DND-41 (cell line): Measurements from ENCODE around the gene FHIT.

ENCODE experiments used
- ATAC-seq: fragments of 200-7000 bp; cut with Tn5 transposase; 3 replicates; pipeline ENCODE4 v1.9.1; 2021; ENCODE audit warnings: low read depth; ENCODE audit not compliant: insufficient read depth
- DNase-seq: peaks from one replicate; pipeline ENCODE4 v3.0.0-alpha.2; 2020
- H2AFZ ChIP-seq: 2 replicates; pipeline ENCODE4 v1.6.0; 2012; ENCODE audit warnings: low read depth, low read length
- H3K27ac ChIP-seq: 2 replicates; pipeline ENCODE4 v1.5.1; 2012; ENCODE audit warnings: low read length, inconsistent platforms
- H3K27me3 ChIP-seq: fragments of 200-600 bp; sonication (generic); 2 replicates; pipeline ENCODE4 v1.6.0; 2012; ENCODE audit warnings: low read length, mild to moderate bottlenecking, inconsistent platforms; ENCODE audit not compliant: insufficient read depth, poor library complexity
- H3K36me3 ChIP-seq: 2 replicates; pipeline ENCODE4 v1.5.1; 2012; ENCODE audit warnings: low read length, inconsistent platforms; ENCODE audit not compliant: insufficient read depth
- H3K4me1 ChIP-seq: 2 replicates; pipeline ENCODE4 v1.5.1; 2012; ENCODE audit warnings: mild to moderate bottlenecking, low read length; ENCODE audit not compliant: insufficient read depth
- H3K4me2 ChIP-seq: 2 replicates; pipeline ENCODE4 v1.6.0; 2012; ENCODE audit warnings: mild to moderate bottlenecking, moderate library complexity, low read length, inconsistent platforms; ENCODE audit not compliant: insufficient read depth
- H3K4me3 ChIP-seq, 2 experiments: fragments of 200-600 bp in 1 of 2; shearing (Covaris generic) in 1 of 2; 2 replicates each; pipeline ENCODE4 v1.5.1; 2012 to 2016; ENCODE audit warnings: inconsistent platforms in 2 of 2, low read length in 2 of 2, mild to moderate bottlenecking in 2 of 2, low read depth in 1 of 2, moderate library complexity in 1 of 2
- H3K79me2 ChIP-seq: 2 replicates; pipeline ENCODE4 v1.6.0; 2012; ENCODE audit warnings: low read length, inconsistent platforms; ENCODE audit not compliant: insufficient read depth
- H3K9ac ChIP-seq: 2 replicates; pipeline ENCODE4 v1.6.0; 2012; ENCODE audit warnings: low read depth, mild to moderate bottlenecking, inconsistent platforms, low read length, moderate library complexity
- H3K9me3 ChIP-seq: 2 replicates; pipeline ENCODE4 v1.5.1; 2012; ENCODE audit warnings: low read length, moderate library complexity, mild to moderate bottlenecking, inconsistent platforms; ENCODE audit not compliant: insufficient read depth, severe bottlenecking
- H4K20me1 ChIP-seq: 2 replicates; pipeline ENCODE4 v1.6.0; 2012; ENCODE audit warnings: low read length; ENCODE audit not compliant: insufficient read depth
- EZH2 ChIP-seq: IDR thresholded peaks from 3 replicates; pipeline ENCODE4 v1.6.1; 2012; ENCODE audit warnings: borderline replicate concordance, low read depth, mild to moderate bottlenecking, moderate library complexity, low read length, inconsistent platforms; ENCODE audit not compliant: severe bottlenecking
- TF ChIP-seq, protein P1 (sequence below): IDR thresholded peaks from 2 replicates; pipeline ENCODE4 v1.5.1; 2012; ENCODE audit warnings: borderline replicate concordance, low read length, moderate library complexity, mild to moderate bottlenecking; ENCODE audit not compliant: poor library complexity, severe bottlenecking; ENCODE audit errors: extremely low read depth

The FHIT gene

DNA sequence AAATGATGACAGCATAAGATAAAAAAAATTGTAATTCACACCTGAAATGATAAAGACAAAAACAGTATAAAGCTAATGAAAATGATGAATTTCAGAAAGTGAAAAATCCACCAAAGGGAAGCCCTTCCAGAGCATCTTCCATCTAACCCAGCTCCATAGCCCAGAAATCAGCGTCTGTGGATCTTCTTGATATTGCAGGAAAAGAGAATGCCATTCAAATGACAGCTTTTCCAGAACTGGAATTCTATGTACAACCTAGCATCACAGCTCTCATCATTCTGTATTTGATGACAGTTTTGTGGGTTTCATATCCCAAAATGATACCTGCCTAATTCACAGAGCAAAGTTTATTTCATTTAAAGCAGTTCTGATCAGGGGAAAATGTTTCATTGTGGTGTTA is 267.3 kb downstream of the FHIT start:
- Histone ChIP-seq H3K4me2 (no peak overlapping the region), H3K36me3 (no peaks in the 10 kb centered on the region), H3K4me3 (no peak overlapping the region), H3K79me2 (no peaks in the 10 kb centered on the region), H3K27me3 (no peaks in the 10 kb centered on the region), H3K9me3 (no peaks in the 10 kb centered on the region), H2AFZ (no peak overlapping the region), H4K20me1 (no peaks in the 10 kb centered on the region), H3K9ac (no peak overlapping the region), H3K27ac (no peak overlapping the region), H3K4me1 (no peaks in the 10 kb centered on the region)
- no peak for ATAC-seq
- no peak for TF ChIP-seq EZH2
- no peak for DNase-seq

DNA sequence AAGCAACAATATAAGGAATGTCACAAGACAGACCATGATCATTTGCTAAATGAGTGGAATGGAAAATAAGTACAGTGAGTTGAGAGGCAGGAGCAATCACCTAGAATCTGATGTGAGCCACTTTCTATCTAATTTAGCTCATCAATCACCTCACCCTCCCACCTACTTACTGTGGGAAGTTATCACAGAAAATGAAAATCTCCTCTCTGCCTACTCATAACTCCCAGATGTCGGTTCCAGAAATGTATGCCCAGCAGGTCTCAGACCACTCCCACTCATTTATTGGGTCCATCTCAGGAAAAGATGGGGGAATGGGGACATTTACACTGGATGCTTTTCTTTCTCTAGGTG is 270.9 kb downstream of the FHIT start:
- DNase-seq = no peak
- TF ChIP-seq, protein P1, sequence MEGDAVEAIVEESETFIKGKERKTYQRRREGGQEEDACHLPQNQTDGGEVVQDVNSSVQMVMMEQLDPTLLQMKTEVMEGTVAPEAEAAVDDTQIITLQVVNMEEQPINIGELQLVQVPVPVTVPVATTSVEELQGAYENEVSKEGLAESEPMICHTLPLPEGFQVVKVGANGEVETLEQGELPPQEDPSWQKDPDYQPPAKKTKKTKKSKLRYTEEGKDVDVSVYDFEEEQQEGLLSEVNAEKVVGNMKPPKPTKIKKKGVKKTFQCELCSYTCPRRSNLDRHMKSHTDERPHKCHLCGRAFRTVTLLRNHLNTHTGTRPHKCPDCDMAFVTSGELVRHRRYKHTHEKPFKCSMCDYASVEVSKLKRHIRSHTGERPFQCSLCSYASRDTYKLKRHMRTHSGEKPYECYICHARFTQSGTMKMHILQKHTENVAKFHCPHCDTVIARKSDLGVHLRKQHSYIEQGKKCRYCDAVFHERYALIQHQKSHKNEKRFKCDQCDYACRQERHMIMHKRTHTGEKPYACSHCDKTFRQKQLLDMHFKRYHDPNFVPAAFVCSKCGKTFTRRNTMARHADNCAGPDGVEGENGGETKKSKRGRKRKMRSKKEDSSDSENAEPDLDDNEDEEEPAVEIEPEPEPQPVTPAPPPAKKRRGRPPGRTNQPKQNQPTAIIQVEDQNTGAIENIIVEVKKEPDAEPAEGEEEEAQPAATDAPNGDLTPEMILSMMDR = no peak
- no peak for TF ChIP-seq EZH2
- no peaks in the 10 kb centered on the region for H3K79me2 ChIP-seq
- no peak overlapping the region for H2AFZ ChIP-seq
- ATAC-seq = no peak
- no peaks in the 10 kb centered on the region for H3K9me3 ChIP-seq
- H3K4me2 ChIP-seq = no peak overlapping the region
- H3K4me3 ChIP-seq = no peak overlapping the region
- no peaks in the 10 kb centered on the region for H3K36me3 ChIP-seq
- H3K4me1 ChIP-seq = no peaks in the 10 kb centered on the region
- H3K9ac ChIP-seq = no peak overlapping the region
- no peaks in the 10 kb centered on the region for H4K20me1 ChIP-seq
- H3K27ac ChIP-seq = no peak overlapping the region
- H3K27me3 ChIP-seq = no peaks in the 10 kb centered on the region

DNA sequence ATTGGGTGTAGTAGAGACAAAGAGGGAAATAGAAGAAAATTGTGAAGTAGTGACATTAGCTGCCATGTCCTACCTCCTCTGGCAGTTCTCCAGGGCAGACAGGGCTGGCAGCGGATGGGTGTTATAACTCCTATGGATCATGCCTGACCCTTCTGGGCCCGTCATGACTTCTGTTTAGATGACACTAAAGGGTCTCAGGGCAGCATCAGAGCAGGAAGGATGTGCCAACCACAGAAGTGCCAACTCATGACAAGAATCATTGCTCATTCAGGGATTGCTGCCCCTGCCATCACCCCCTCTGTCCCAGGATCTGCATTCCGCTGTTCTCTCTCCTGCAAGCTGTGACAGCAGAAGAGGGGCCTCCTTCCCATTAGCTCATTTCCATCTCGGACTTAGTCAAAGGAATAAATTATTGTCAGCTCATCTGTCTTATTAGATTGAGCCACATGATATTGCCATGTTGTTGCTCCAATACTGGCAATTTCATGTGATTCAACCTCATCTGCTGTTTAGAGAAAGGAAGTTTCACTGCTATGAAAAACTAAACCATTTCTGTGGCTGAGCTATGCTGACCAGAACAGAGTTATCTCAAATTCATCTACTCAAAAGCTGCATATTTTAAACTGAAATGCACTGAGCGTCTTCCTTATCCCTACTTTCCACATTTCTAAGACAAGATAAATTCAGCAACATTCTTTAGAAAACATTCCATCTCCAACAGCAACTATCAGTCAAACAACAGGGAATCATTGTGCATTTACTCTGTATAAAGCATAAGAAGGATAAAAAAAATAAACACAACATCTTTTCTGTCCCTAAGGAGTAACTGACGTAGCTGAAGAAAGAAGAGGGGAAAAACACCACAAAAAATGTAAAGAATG is 271.6 kb downstream of the FHIT start:
- no peak overlapping the region for H3K4me2 ChIP-seq
- H3K4me1 ChIP-seq = no peaks in the 10 kb centered on the region
- TF ChIP-seq, protein P1 = no peak
- TF ChIP-seq EZH2 = no peak

DNA sequence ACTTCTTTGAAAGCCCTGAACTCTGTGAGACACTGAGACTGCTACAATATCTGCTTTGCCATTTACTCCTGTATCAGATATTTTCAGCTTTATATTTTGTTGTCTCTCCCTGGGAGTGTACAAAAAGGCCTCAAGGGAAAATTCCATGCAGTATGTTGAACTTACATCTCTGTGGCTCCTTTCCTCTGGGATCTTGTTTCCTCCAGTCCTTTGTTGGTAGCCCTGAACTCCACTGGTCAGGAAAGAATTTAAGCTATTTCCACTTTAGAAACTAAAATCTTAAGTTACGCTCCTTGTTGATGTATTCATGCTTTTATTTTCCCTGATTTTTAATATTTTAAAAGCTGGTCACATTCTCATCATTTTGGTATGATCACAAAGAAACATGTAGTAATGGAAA is 277.9 kb downstream of the FHIT start:
- H4K20me1 ChIP-seq = no peaks in the 10 kb centered on the region
- no peak overlapping the region for H3K4me2 ChIP-seq
- H3K4me1 ChIP-seq = no peaks in the 10 kb centered on the region
- no peak overlapping the region for H3K27ac ChIP-seq
- H3K9me3 ChIP-seq = peaks cover 10% of the 10 kb centered on the region
- DNase-seq (no peak), ATAC-seq (no peak)
- TF ChIP-seq, protein P1 = no peak
- TF ChIP-seq EZH2 = no peak
- H2AFZ ChIP-seq = no peak overlapping the region
- no peak overlapping the region for H3K4me3 ChIP-seq
- H3K27me3 ChIP-seq = no peaks in the 10 kb centered on the region
- no peaks in the 10 kb centered on the region for H3K79me2 ChIP-seq
- H3K36me3 ChIP-seq = no peaks in the 10 kb centered on the region
- no peak overlapping the region for H3K9ac ChIP-seq

More for the DNA sequence above, 271.6 kb downstream of the FHIT start:
- no peak for ATAC-seq
- no peaks in the 10 kb centered on the region for H3K27me3 ChIP-seq
- no peak overlapping the region for H3K9ac ChIP-seq
- H3K27ac ChIP-seq = no peak overlapping the region
- no peak overlapping the region for H3K4me3 ChIP-seq
- H3K79me2 ChIP-seq = no peaks in the 10 kb centered on the region
- DNase-seq = no peak
- H3K9me3 ChIP-seq = no peaks in the 10 kb centered on the region
- H2AFZ ChIP-seq = no peak overlapping the region
- no peaks in the 10 kb centered on the region for H4K20me1 ChIP-seq
- no peaks in the 10 kb centered on the region for H3K36me3 ChIP-seq
